Measurements from ENCODE around the gene DUSP16.
"Not testable (repeated sequence)": the region's sequence is repeated elsewhere in the genome, so short reads cannot be mapped to it uniquely, and the experiment has no call there.

Gene DUSP16

GRCh38 chr12:12590961-12591360 is 28.3 kb upstream of the DUSP16 start:
- no peak for TF ChIP-seq CTCF (IDR thresholded peaks at IDR 0.05; ENCODE audit: insufficient read depth, missing control alignments)
- DNase-seq (ENCODE audit: insufficient read length, low spot score) (no peak), FAIRE-seq (no peak)

GRCh38 chr12:12588436-12588835 is 25.8 kb upstream of the DUSP16 start:
- DNase-seq (ENCODE audit: insufficient read length, low spot score); FAIRE-seq: not testable (repeated sequence)

- DNase-seq (ENCODE audit: insufficient read length, low spot score) (no peak), FAIRE-seq (no peak)
- TF ChIP-seq CTCF (IDR thresholded peaks at IDR 0.05; ENCODE audit: insufficient read depth, missing control alignments) = no peak
These were observed 25.2 kb upstream of the DUSP16 start for GRCh38 chr12:12587878-12588277.

- DNase-seq (ENCODE audit: insufficient read length, low spot score) = no peak
- TF ChIP-seq CTCF (IDR thresholded peaks at IDR 0.05; ENCODE audit: insufficient read depth, missing control alignments) = no peak
- no peak for FAIRE-seq
These were observed 24.4 kb upstream of the DUSP16 start for GRCh38 chr12:12586879-12587675.

- FAIRE-seq (no peak), DNase-seq (ENCODE audit: insufficient read length, low spot score) (no peak)
- no peak for TF ChIP-seq CTCF (IDR thresholded peaks at IDR 0.05; ENCODE audit: insufficient read depth, missing control alignments)
These were observed 22.6 kb upstream of the DUSP16 start for GRCh38 chr12:12585115-12585863.

GRCh38 chr12:12583510-12584178 is 21.0 kb upstream of the DUSP16 start:
- no peak for FAIRE-seq
- TF ChIP-seq CTCF (IDR thresholded peaks at IDR 0.05; ENCODE audit: insufficient read depth, missing control alignments) = no peak
- no peak for DNase-seq (ENCODE audit: insufficient read length, low spot score)

GRCh38 chr12:12582895-12583303 is 20.2 kb upstream of the DUSP16 start:
- no peak for TF ChIP-seq CTCF (IDR thresholded peaks at IDR 0.05; ENCODE audit: insufficient read depth, missing control alignments)
- no peak for FAIRE-seq
- DNase-seq (ENCODE audit: insufficient read length, low spot score) = no peak

Data from D721Med (cell line).